GM12865 (cell line): ENCODE data around the gene HRG.
A peak's percentile ranks its signal among the peaks of the same experiment; 100 is the strongest.

Experiments
- DNase-seq: peaks from one replicate; pipeline ENCODE4 v3.0.0; 2010; ENCODE audit warnings: low read depth
- H3K4me3 ChIP-seq: 2 replicates; pipeline ENCODE4 v1.5.1; 2011; ENCODE audit warnings: mild to moderate bottlenecking, low read depth, low read length, control low read depth
- CTCF ChIP-seq: IDR thresholded peaks from 2 replicates; pipeline ENCODE4 v1.5.1; 2011; ENCODE audit warnings: low read length, control low read depth, low read depth, inconsistent platforms; ENCODE audit not compliant: insufficient read depth; ENCODE audit errors: missing control alignments

HRG gene

GRCh38 chr3:186665625-186666188 lies at the start of gene HRG:
HRG (plus strand) TSS chr3:186666014; CDS start chr3:186666032, 18 bp downstream.
- no peak within 1 kb of the TSS for H3K4me3 ChIP-seq
- DNase-seq, result no peak
- no peak for TF ChIP-seq CTCF

- H3K4me3 ChIP-seq, result no peak overlapping the region
- DNase-seq, result no peak
- TF ChIP-seq CTCF, result no peak
These were observed 49.6 kb upstream of the HRG start for GRCh38 chr3:186616299-186616617.

- peak; percentile 94 for TF ChIP-seq CTCF
- no peak overlapping the region for H3K4me3 ChIP-seq
- peak; percentile 93 for DNase-seq
These were observed 48.5 kb upstream of the HRG start for GRCh38 chr3:186617036-186617946.

GRCh38 chr3:186618318-186618938 lies 47.4 kb upstream of the HRG start:
- no peak overlapping the region for H3K4me3 ChIP-seq
- TF ChIP-seq CTCF, result no peak
- DNase-seq, result no peak

GRCh38 chr3:186619787-186620212 lies 46.0 kb upstream of the HRG start:
- H3K4me3 ChIP-seq, result no peak overlapping the region
- no peak for TF ChIP-seq CTCF
- DNase-seq, result no peak

GRCh38 chr3:186620213-186621092 lies 45.4 kb upstream of the HRG start:
- no peak for TF ChIP-seq CTCF
- no peak overlapping the region for H3K4me3 ChIP-seq
- no peak for DNase-seq
